CD4-positive, alpha-beta T cell treated with Interleukin-17A for 1 hour (primary cell): Measurements from ENCODE around the gene GALNT3.

Experiments used
- DNase-seq: peaks from one replicate; pipeline ENCODE4 v3.0.0-alpha.2; 2020

The GALNT3 gene

GRCh38 chr2:165793779-165794535, at the start of gene GALNT3:
TSS of gene GALNT3 (minus strand) at chr2:165794247. CDS start at chr2:165770700, 23,547 bp downstream.
- peak; percentile 51 for DNase-seq

GRCh38 chr2:165843351-165843750, 49.3 kb upstream of the GALNT3 start:
- DNase-seq = no peak

- DNase-seq = no peak
Measured at GRCh38 chr2:165840333-165840958, 46.4 kb upstream of the GALNT3 start.

- no peak for DNase-seq
Measured at GRCh38 chr2:165839610-165840009, 45.6 kb upstream of the GALNT3 start.

- no peak for DNase-seq
Measured at GRCh38 chr2:165837122-165837521, 43.1 kb upstream of the GALNT3 start.

GRCh38 chr2:165835363-165835762, 41.3 kb upstream of the GALNT3 start:
- no peak for DNase-seq

- DNase-seq = no peak
Measured at GRCh38 chr2:165833156-165833555, 39.1 kb upstream of the GALNT3 start.

GRCh38 chr2:165827921-165828276, 33.9 kb upstream of the GALNT3 start:
- no peak for DNase-seq

GRCh38 chr2:165827016-165827920, 33.2 kb upstream of the GALNT3 start:
- no peak for DNase-seq

GRCh38 chr2:165825041-165825440, 31.0 kb upstream of the GALNT3 start:
- no peak for DNase-seq

GRCh38 chr2:165820296-165820695, 26.2 kb upstream of the GALNT3 start:
- no peak for DNase-seq

- no peak for DNase-seq
Measured at GRCh38 chr2:165818920-165819319, 24.9 kb upstream of the GALNT3 start.

- DNase-seq = no peak
Measured at GRCh38 chr2:165815299-165816141, 21.5 kb upstream of the GALNT3 start.

GRCh38 chr2:165814473-165814872, 20.4 kb upstream of the GALNT3 start:
- no peak for DNase-seq

- no peak for DNase-seq
Measured at GRCh38 chr2:165811592-165812370, 17.7 kb upstream of the GALNT3 start.

- no peak for DNase-seq
Measured at GRCh38 chr2:165810418-165810817, 16.4 kb upstream of the GALNT3 start.

GRCh38 chr2:165804719-165805118, 10.7 kb upstream of the GALNT3 start:
- DNase-seq = no peak

GRCh38 chr2:165803123-165803760, 9.2 kb upstream of the GALNT3 start:
- DNase-seq = no peak

- DNase-seq = no peak
Measured at GRCh38 chr2:165801176-165801575, 7.1 kb upstream of the GALNT3 start.

GRCh38 chr2:165796819-165797530, 2.9 kb upstream of the GALNT3 start:
- DNase-seq = peak; percentile 29

GRCh38 chr2:165796129-165796528, 2.1 kb upstream of the GALNT3 start:
- no peak for DNase-seq
